ENCODE measurements around the gene PRCC.
A peak's percentile ranks its signal among the peaks of the same experiment; 100 is the strongest.

The PRCC gene

GRCh38 chr1:156767101-156767878 is at the start of gene PRCC:
Gene PRCC (plus strand): TSS chr1:156767535. CDS start chr1:156767772, 237 bp downstream.
- peak; percentile 99 to 100 for DNase-seq

GRCh38 chr1:156721131-156721530 is 46.2 kb upstream of the PRCC start:
- DNase-seq = no peak

GRCh38 chr1:156721535-156721934 is 45.8 kb upstream of the PRCC start:
- DNase-seq = no peak

GRCh38 chr1:156725683-156726280 is 41.6 kb upstream of the PRCC start:
- DNase-seq = peak; percentile 52 to 86

GRCh38 chr1:156726549-156727226 is 40.6 kb upstream of the PRCC start:
- peak; percentile 44 to 60 for DNase-seq

GRCh38 chr1:156727492-156727891 is 39.8 kb upstream of the PRCC start:
- DNase-seq = no peak

GRCh38 chr1:156727926-156728598 is 39.3 kb upstream of the PRCC start, which contains the start of gene METTL25B:
Gene METTL25B (plus strand): TSS chr1:156728469. CDS start chr1:156729105, 636 bp downstream.
- DNase-seq = peak; percentile 68 to 92

- DNase-seq = peak; percentile 96 to 98
Observed at GRCh38 chr1:156728599-156729462, 38.5 kb upstream of the PRCC start, which contains the start of gene ISG20L2. Gene ISG20L2 (minus strand): TSS chr1:156728766. CDS start chr1:156727652, 1,114 bp downstream.

- DNase-seq = no peak
Observed at GRCh38 chr1:156733989-156734584, 33.2 kb upstream of the PRCC start.

- no peak for DNase-seq
Observed at GRCh38 chr1:156738407-156738806, 28.9 kb upstream of the PRCC start.

GRCh38 chr1:156738916-156739315 is 28.4 kb upstream of the PRCC start:
- no peak for DNase-seq

- DNase-seq = peak in 1 of 2 experiments; percentile 40
Observed at GRCh38 chr1:156740237-156740740, 27.0 kb upstream of the PRCC start.

GRCh38 chr1:156740741-156741480 is 26.4 kb upstream of the PRCC start, which contains the start of gene MRPL24:
Gene MRPL24 (minus strand): TSS chr1:156741088. CDS start chr1:156738704, 2,384 bp downstream.
- peak; percentile 99 for DNase-seq

- DNase-seq = no peak
Observed at GRCh38 chr1:156741481-156741983, 25.8 kb upstream of the PRCC start.

GRCh38 chr1:156742017-156742416 is 25.3 kb upstream of the PRCC start:
- DNase-seq = no peak

GRCh38 chr1:156742801-156743200 is 24.5 kb upstream of the PRCC start:
- no peak for DNase-seq

- no peak for DNase-seq
Observed at GRCh38 chr1:156743367-156744302, 23.7 kb upstream of the PRCC start.

- no peak for DNase-seq
Observed at GRCh38 chr1:156744344-156744743, 23.0 kb upstream of the PRCC start.
